ENCODE data around the gene RGS7. TPM values are rescaled to one million over a fixed set of nuclear protein-coding genes. Genes with fewer than 3 reads are reported as not detected.

The RGS7 gene
- total and polyA plus RNA-seq, 2 of the 8 experiments (the other 6 are each of a cell fraction or from before 2014, with no cell fraction given): 1.6 to 3.0 TPM

- Histone ChIP-seq H3K79me1 (ENCODE audit: low read depth, low read length) (no peaks in the 10 kb centered on the region), H2BK120ac (replicated peaks; ENCODE audit: low read depth, low read length) (no peak overlapping the region), H3K18ac (ENCODE audit: extremely low read depth, low read length) (no peak overlapping the region), H3K14ac (ENCODE audit: insufficient read length) (no peak overlapping the region), H4K20me1 (replicated peaks in 1 of 2; ENCODE audit: control insufficient read depth in 1 of 2, insufficient read depth in 2 of 2, low read length in 2 of 2) (no peaks in the 10 kb centered on the region), H3K27ac (ENCODE audit: low read depth, low read length) (no peak overlapping the region), H2BK15ac (ENCODE audit: low read length) (no peak overlapping the region), H2BK5ac (ENCODE audit: low read depth, low read length) (no peak overlapping the region), H3K79me2 (ENCODE audit: control insufficient read depth in 1 of 2, insufficient read depth in 2 of 2, low read length in 2 of 2) (no peaks in the 10 kb centered on the region), H3K4ac (replicated peaks; ENCODE audit: insufficient read length, low read depth, low read length) (no peak overlapping the region), H3K27me3 (replicated peaks in 1 of 4; ENCODE audit: control insufficient read depth in 3 of 4, extremely low read depth in 1 of 4, insufficient read depth in 3 of 4, low read length in 3 of 4) (no peaks in the 10 kb centered on the region), H3K4me3 (ENCODE audit: extremely low read depth in 1 of 4, insufficient read depth in 2 of 4, low read depth in 3 of 4, low read length in 4 of 4) (no peak overlapping the region), H3K9ac (replicated peaks in 1 of 4; ENCODE audit: extremely low read depth in 1 of 4, low read depth in 3 of 4, low read length in 3 of 4) (no peak overlapping the region), H3K4me1 (replicated peaks in 1 of 4; ENCODE audit: control insufficient read depth in 3 of 4, insufficient read depth in 4 of 4, low read length in 3 of 4) (peaks cover 0 to 3% (median 0%) of the 10 kb centered on the region in 4 experiments; a peak in 1 of 7 replicates), H2BK12ac (ENCODE audit: low read depth, low read length) (no peak overlapping the region), H3K56ac (replicated peaks; ENCODE audit: insufficient read length, low read depth, low read length) (no peak overlapping the region), H4K91ac (replicated peaks; ENCODE audit: insufficient read length, low read length) (no peak overlapping the region), H3K23me2 (ENCODE audit: low read depth, low read length) (no peaks in the 10 kb centered on the region), H3K36me3 (ENCODE audit: control insufficient read depth in 2 of 4, insufficient read depth in 4 of 4, low read length in 3 of 4) (no peaks in the 10 kb centered on the region; a peak in 1 of 8 replicates), H3K9me3 (ENCODE audit: insufficient read depth in 2 of 2, low read depth in 1 of 2, low read length in 1 of 2) (peaks cover 0 to under 1% of the 10 kb centered on the region in 2 experiments; a peak in 1 of 4 replicates), H3K4me2 (ENCODE audit: insufficient read depth in 1 of 2, low read depth in 2 of 2, low read length in 2 of 2) (no peak overlapping the region), H2AK5ac (ENCODE audit: low read depth, low read length) (no peak overlapping the region), H2BK20ac (ENCODE audit: low read length) (no peak overlapping the region), H4K5ac (ENCODE audit: insufficient read length, low read depth, low read length) (no peak overlapping the region), H3K23ac (ENCODE audit: insufficient read length) (no peak overlapping the region), H2AFZ (ENCODE audit: low read length) (no peak overlapping the region), H4K8ac (ENCODE audit: extremely low read depth, insufficient read depth, low read length) (no peak overlapping the region)
- 98% methylated on average over 2 of the region's 2 CpGs; no CpG with 5 or more reads in 1 of the 2 experiments for WGBS, 2 experiments (ENCODE audit: extremely low coverage in 1 of 2, insufficient coverage in 1 of 2, insufficient read length in 1 of 2, insufficient replicate concordance in 2 of 2, low coverage in 1 of 2, low lambda C conversion rate in 2 of 2, missing lambda C conversion rate in 1 of 2)
- TF ChIP-seq RAD21 (IDR thresholded peaks at IDR 0.05 in 1 of 2, conservative IDR thresholded peaks at IDR 0.05 in 1 of 2; ENCODE audit: low read depth in 2 of 2, low read length in 2 of 2) (no peak), SP2 (IDR thresholded peaks at IDR 0.05; ENCODE audit: low read length) (no peak), TAF1 (IDR thresholded peaks at IDR 0.05; ENCODE audit: low read depth, low read length) (no peak), RXRA (IDR thresholded peaks at IDR 0.05; ENCODE audit: insufficient read depth, low read depth, low read length) (no peak), CTBP2 (IDR thresholded peaks at IDR 0.05; ENCODE audit: borderline replicate concordance, insufficient read depth, insufficient read length, low read length) (no peak)
- DNase-seq (ENCODE audit: low read depth in 1 of 2, low spot score in 2 of 2) (no peak), FAIRE-seq (no peak)
- POLR2A ChIA-PET (ENCODE audit: partially characterized antibody): no interaction called here
- CTCF ChIA-PET (ENCODE audit: partially characterized antibody): interaction anchor here (1.2 kb wide), 1 partner anchor 16 kb away, joined by 3 read pairs; no protein-coding TSS in a partner anchor
Observed at GRCh38 chr1:241253471-241253870, 103.5 kb downstream of the RGS7 start.
